NCI-H774 (cell line): ENCODE measurements around the gene HEATR1.
"Not testable (repeated sequence)": the region's sequence is repeated elsewhere in the genome, so short reads cannot be mapped to it uniquely, and the experiment has no call there.

ENCODE experiments used
- DNase-seq: peaks from one replicate; lab custom pipeline; 2025; lab: John Stamatoyannopoulos, UW

HEATR1 gene

GRCh38 chr1:236603991-236604904 lies at the start of gene HEATR1:
Gene HEATR1 (minus strand): TSS chr1:236604516. CDS start chr1:236604095, 421 bp downstream.
- DNase-seq: peak; percentile 96

- no peak for DNase-seq
These were observed 40.8 kb upstream of the HEATR1 start for GRCh38 chr1:236645016-236645680.

- no peak for DNase-seq
These were observed 38.4 kb upstream of the HEATR1 start for GRCh38 chr1:236642763-236643162.

GRCh38 chr1:236639686-236640085 lies 35.4 kb upstream of the HEATR1 start:
- no peak for DNase-seq

GRCh38 chr1:236638945-236639344 lies 34.6 kb upstream of the HEATR1 start:
- no peak for DNase-seq

- DNase-seq: no peak
These were observed 31.7 kb upstream of the HEATR1 start for GRCh38 chr1:236636017-236636416.

- DNase-seq: no peak
These were observed 23.6 kb upstream of the HEATR1 start for GRCh38 chr1:236627727-236628408.

- DNase-seq: no peak
These were observed 19.3 kb upstream of the HEATR1 start for GRCh38 chr1:236623371-236624166.

- no peak for DNase-seq
These were observed 18.1 kb upstream of the HEATR1 start for GRCh38 chr1:236622407-236622806.

GRCh38 chr1:236619398-236619797 lies 15.1 kb upstream of the HEATR1 start:
- DNase-seq: no peak

- no peak for DNase-seq
These were observed 14.2 kb upstream of the HEATR1 start for GRCh38 chr1:236618507-236618906.

GRCh38 chr1:236615399-236616148 lies 11.3 kb upstream of the HEATR1 start:
- no peak for DNase-seq

- no peak for DNase-seq
These were observed 8.0 kb upstream of the HEATR1 start for GRCh38 chr1:236612349-236612748.

- peak; percentile 28 for DNase-seq
These were observed 4.8 kb upstream of the HEATR1 start for GRCh38 chr1:236608930-236609726.

GRCh38 chr1:236607597-236607996 lies 3.3 kb upstream of the HEATR1 start:
- DNase-seq: not testable (repeated sequence)

- DNase-seq: no peak
These were observed 840 bp upstream of the HEATR1 start for GRCh38 chr1:236604905-236605806.

GRCh38 chr1:236602171-236602570 lies 2.1 kb downstream of the HEATR1 start:
- no peak for DNase-seq

- DNase-seq: no peak
These were observed 13.7 kb downstream of the HEATR1 start for GRCh38 chr1:236590553-236591150.

GRCh38 chr1:236589531-236589930 lies 14.8 kb downstream of the HEATR1 start:
- no peak for DNase-seq
